GM12878 (cell line): ENCODE results near the gene FGD6. TPM values are rescaled to one million over a fixed set of nuclear protein-coding genes. Genes with fewer than 3 reads are reported as not detected.

Experiments used
- ATAC-seq: fragments of 200-7000 bp; cut with Tn5 transposase; 3 replicates; pipeline ENCODE4 v1.9.1; 2020; ENCODE audit warnings: mild to moderate bottlenecking, moderate library complexity
- BruUV-seq: library from RNA; stranded (reverse); fragments of 400-500 nt; replicated peaks from 2 replicates; lab custom pipeline; 2021; lab: Mats Ljungman, UMichigan
- CTCF ChIA-PET: fragments of 300-600 bp; sonication (Branson Sonifier 250); formaldehyde crosslinking; extraction: SDS; loops from one replicate; lab custom pipeline; 2021; ENCODE audit warnings: inconsistent platforms; lab: Yijun Ruan, JAX
- POLR2A ChIA-PET: fragments of 350-600 bp; formaldehyde crosslinking; extraction: SDS; loops from one replicate; lab custom pipeline; 2021; ENCODE audit warnings: inconsistent platforms; lab: Charles Lee
- RAD21 ChIA-PET: fragments of 300-600 bp; sonication (Branson Sonifier 250); formaldehyde crosslinking; loops from one replicate; lab custom pipeline; 2023; ENCODE audit warnings: antibody characterized with exemption; ENCODE audit not compliant: unreplicated experiment; lab: Charles Lee
- SMC1A ChIA-PET: fragments of 300-600 bp; sonication (Branson Sonifier 250); formaldehyde crosslinking; loops from one replicate; lab custom pipeline; 2023; ENCODE audit not compliant: unreplicated experiment, uncharacterized antibody; lab: Charles Lee
- DNase-seq: peaks from one replicate; pipeline ENCODE4 v3.0.0-alpha.2; 2011; ENCODE audit warnings: low read depth, low spot score
- FAIRE-seq: peaks from 3 replicates; lab custom pipeline; 2011; peaks lifted over from hg19 to GRCh38; lab: Jason Lieb, UNC
- H2AFZ ChIP-seq: 2 replicates; pipeline ENCODE4 v1.6.0; 2011; ENCODE audit warnings: low read depth, low read length, control low read depth; ENCODE audit not compliant: control insufficient read depth
- H3K27ac ChIP-seq: 2 replicates; pipeline ENCODE4 v1.5.1; 2011; ENCODE audit warnings: control low read depth; ENCODE audit not compliant: control insufficient read depth, insufficient read depth
- H3K27me3 ChIP-seq, 2 experiments: replicated peaks in 1 of 2; 2 replicates each; pipeline versions ENCODE4 v1.6.0 to v1.6.1; 2011; ENCODE audit warnings: low read length in 1 of 2; ENCODE audit not compliant: control insufficient read depth in 2 of 2, insufficient read depth in 2 of 2
- H3K36me3 ChIP-seq, 2 experiments: 2 replicates each; pipeline ENCODE4 v1.5.1; 2011; ENCODE audit warnings: low read length in 1 of 2; ENCODE audit not compliant: control insufficient read depth in 2 of 2, insufficient read depth in 2 of 2
- H3K4me1 ChIP-seq: 2 replicates; pipeline ENCODE4 v1.6.1; 2011; ENCODE audit warnings: mild to moderate bottlenecking, low read length, moderate library complexity, mixed read lengths; ENCODE audit not compliant: control insufficient read depth, insufficient read depth
- H3K4me2 ChIP-seq: 2 replicates; pipeline ENCODE4 v1.6.0; 2011; ENCODE audit warnings: control low read depth; ENCODE audit not compliant: control insufficient read depth, insufficient read depth
- H3K4me3 ChIP-seq: fragments of 200-600 bp; sonication (generic); 2 replicates; pipeline ENCODE4 v1.5.1; 2016
- H3K79me2 ChIP-seq: 2 replicates; pipeline ENCODE4 v1.6.0; 2011; ENCODE audit warnings: low read length; ENCODE audit not compliant: control insufficient read depth, insufficient read depth
- H3K9ac ChIP-seq: 2 replicates; pipeline ENCODE4 v1.8.0; 2011; ENCODE audit warnings: low read length, control low read depth, mixed read lengths; ENCODE audit not compliant: control insufficient read depth, insufficient read depth
- H3K9me3 ChIP-seq: replicated peaks from 3 replicates; pipeline ENCODE4 v1.5.1; 2011; ENCODE audit warnings: mild to moderate bottlenecking, low read length; ENCODE audit not compliant: control insufficient read depth, insufficient read depth
- H4K20me1 ChIP-seq: 2 replicates; pipeline ENCODE4 v1.6.0; 2011; ENCODE audit not compliant: control insufficient read depth, insufficient read depth
- RAD51 ChIP-seq: fragments of 450-650 bp; IDR thresholded peaks from 2 replicates; pipeline ENCODE4 v1.6.1; 2016; ENCODE audit warnings: moderate library complexity, mild to moderate bottlenecking, inconsistent platforms
- RBBP5 ChIP-seq: fragments of 200-600 bp; sonication (generic); conservative IDR thresholded peaks from 2 replicates; pipeline ENCODE4 v1.6.1; 2016
- SIX5 ChIP-seq: IDR thresholded peaks from 2 replicates; pipeline ENCODE4 v1.6.1; 2011; ENCODE audit warnings: mild to moderate bottlenecking, low read depth, low read length, moderate library complexity; ENCODE audit not compliant: severe bottlenecking
- TBL1XR1 ChIP-seq: IDR thresholded peaks from 2 replicates; pipeline ENCODE4 v1.6.1; 2012; ENCODE audit warnings: low read depth, low read length, improper control_type of control experiment
- ZBTB33 ChIP-seq: fragments of 450-650 bp; IDR thresholded peaks from 2 replicates; pipeline ENCODE4 v1.6.1; 2017; ENCODE audit warnings: mild to moderate bottlenecking
- ZNF24 ChIP-seq: fragments of 450-650 bp; IDR thresholded peaks from 2 replicates; pipeline ENCODE4 v1.6.1; 2017; ENCODE audit warnings: antibody characterized with exemption, mild to moderate bottlenecking
- WGBS: methylation state at CpG from one replicate; pipeline ENCODE4 v1.1.6; 2016; ENCODE audit warnings: low lambda C conversion rate; ENCODE audit not compliant: insufficient replicate concordance, insufficient coverage; ENCODE audit errors: missing lambda C conversion rate; 5-methylcytosine and 5-hydroxymethylcytosine counted together
- in situ Hi-C: fragments of 300-500 bp; cut with MboI; formaldehyde crosslinking; loops from 9 replicates; pipeline ENCODE4 v1.14.3; 2018; ENCODE audit warnings: mixed read lengths
- intact Hi-C: fragments of 100-400 bp; cut with micrococcal nuclease; formaldehyde crosslinking; loops from one replicate; pipeline ENCODE4 v1.14.2; 2022; ENCODE audit not compliant: unreplicated experiment
- polyA plus RNA-seq, 11 experiments: library from polyadenylated mRNA; depleted of rRNA in 4 of 11; unstranded in 6 of 11; stranded (reverse) in 5 of 11; fragments of >200 nt; fragmentation: Nextera tagmentation in 4 of 11; fragmentation: Illumina TruSeq in 1 of 11; extraction: Ambion mirVana in 4 of 11; extraction: Trizol in 1 of 11; gene quantifications; 1 replicate in 1 of 11; 2 replicates in 10 of 11; pipeline versions ENCODE4 v1.2.1 to v1.2.3, GENCODE V29; 2011 to 2016; ENCODE audit warnings: inconsistent platforms in 2 of 11, missing spikeins in 2 of 11, low read depth in 1 of 11
- total RNA-seq, 4 experiments: library from RNA; depleted of rRNA in 3 of 4; stranded (reverse); fragments of >200 nt in 3 of 4; fragmentation: Illumina TruSeq in 1 of 4; extraction: Trizol in 1 of 4; gene quantifications; 2 replicates each; pipeline versions ENCODE4 v1.2.1 to v1.2.3, GENCODE V29; 2013 to 2021
- TF ChIP-seq, protein P1 (sequence below): fragments of 450-650 bp; formaldehyde crosslinking; IDR thresholded peaks from 2 replicates; pipeline ENCODE4 v1.4.0; 2022; ENCODE audit warnings: mild to moderate bottlenecking, moderate library complexity

FGD6 gene
- total and polyA plus RNA-seq, 10 of the 15 experiments (the other 5 are each of a cell fraction or from before 2014, with no cell fraction given): 2.4 to 15.5 (median 8.9) TPM

GRCh38 chr12:95104919-95105452, 112.3 kb downstream of the FGD6 start:
- SMC1A ChIA-PET: no interaction called here
- no peak for TF ChIP-seq RBBP5
- TF ChIP-seq SIX5: no peak
- TF ChIP-seq, protein P1, sequence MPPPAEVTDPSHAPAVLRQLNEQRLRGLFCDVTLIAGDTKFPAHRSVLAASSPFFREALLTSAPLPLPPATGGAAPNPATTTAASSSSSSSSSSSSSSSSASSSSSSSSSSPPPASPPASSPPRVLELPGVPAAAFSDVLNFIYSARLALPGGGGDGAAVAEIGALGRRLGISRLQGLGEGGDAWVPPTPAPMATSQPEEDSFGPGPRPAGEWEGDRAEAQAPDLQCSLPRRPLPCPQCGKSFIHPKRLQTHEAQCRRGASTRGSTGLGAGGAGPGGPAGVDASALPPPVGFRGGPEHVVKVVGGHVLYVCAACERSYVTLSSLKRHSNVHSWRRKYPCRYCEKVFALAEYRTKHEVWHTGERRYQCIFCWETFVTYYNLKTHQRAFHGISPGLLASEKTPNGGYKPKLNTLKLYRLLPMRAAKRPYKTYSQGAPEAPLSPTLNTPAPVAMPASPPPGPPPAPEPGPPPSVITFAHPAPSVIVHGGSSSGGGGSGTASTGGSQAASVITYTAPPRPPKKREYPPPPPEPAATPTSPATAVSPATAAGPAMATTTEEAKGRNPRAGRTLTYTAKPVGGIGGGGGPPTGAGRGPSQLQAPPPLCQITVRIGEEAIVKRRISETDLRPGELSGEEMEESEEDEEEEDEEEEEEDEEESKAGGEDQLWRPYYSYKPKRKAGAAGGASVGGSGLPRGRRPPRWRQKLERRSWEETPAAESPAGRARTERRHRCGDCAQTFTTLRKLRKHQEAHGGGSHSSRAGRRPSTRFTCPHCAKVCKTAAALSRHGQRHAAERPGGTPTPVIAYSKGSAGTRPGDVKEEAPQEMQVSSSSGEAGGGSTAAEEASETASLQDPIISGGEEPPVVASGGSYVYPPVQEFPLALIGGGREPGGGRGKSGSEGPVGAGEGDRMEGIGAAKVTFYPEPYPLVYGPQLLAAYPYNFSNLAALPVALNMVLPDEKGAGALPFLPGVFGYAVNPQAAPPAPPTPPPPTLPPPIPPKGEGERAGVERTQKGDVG (CRISPR knock-in tag): no peak
- TF ChIP-seq ZNF24: no peak
- no peak for TF ChIP-seq TBL1XR1
- TF ChIP-seq ZBTB33: no peak
- no peak for TF ChIP-seq RAD51
- TF ChIP-seq, all 136 proteins: peak for 0
- Histone ChIP-seq H3K36me3 (no peaks in the 10 kb centered on the region), H4K20me1 (no peaks in the 10 kb centered on the region), H3K4me2 (no peak overlapping the region), H3K27me3 (no peaks in the 10 kb centered on the region), H3K4me1 (peaks cover 19% of the 10 kb centered on the region), H2AFZ (no peak overlapping the region), H3K79me2 (no peaks in the 10 kb centered on the region), H3K9ac (no peak overlapping the region), H3K27ac (no peak overlapping the region), H3K9me3 (no peaks in the 10 kb centered on the region), H3K4me3 (no peak overlapping the region)
- DNase-seq: no peak
- POLR2A ChIA-PET: interaction anchor here (0.5 kb wide), 1 partner anchor 1065 kb away, joined by 5 read pairs; no protein-coding TSS in a partner anchor
- CTCF ChIA-PET: interaction anchor here (1.0 to 2.3 kb wide), 4 partner anchors 12 to 48 kb away, joined by 3 to 8 read pairs (median 3); partner anchors contain the start of gene NR2C1
- BruUV-seq: no TSS peak
- intact Hi-C loops (loop anchor here (5.0 kb wide), 1 partner anchor 597 kb away; no protein-coding TSS in a partner anchor), in situ Hi-C loops (no loop called here)
- RAD21 ChIA-PET: interaction anchor here (0.9 to 1.3 kb wide), 2 partner anchors 31 to 429 kb away, joined by 3 to 4 read pairs; partner anchors contain the start of gene NR2C1
- no peak for ATAC-seq
- WGBS: 78% methylated on average over 2 of the region's 2 CpGs
- FAIRE-seq: no peak
